SKM-1 (cell line): ENCODE results near the gene LDAH.
A peak's percentile ranks its signal among the peaks of the same experiment; 100 is the strongest.
"Not testable (repeated sequence)": the region's sequence is repeated elsewhere in the genome, so short reads cannot be mapped to it uniquely, and the experiment has no call there.

Experiments
- DNase-seq: peaks from one replicate; lab custom pipeline; 2025; ENCODE audit not compliant: unreplicated experiment; lab: John Stamatoyannopoulos, UW

Gene LDAH

DNA sequence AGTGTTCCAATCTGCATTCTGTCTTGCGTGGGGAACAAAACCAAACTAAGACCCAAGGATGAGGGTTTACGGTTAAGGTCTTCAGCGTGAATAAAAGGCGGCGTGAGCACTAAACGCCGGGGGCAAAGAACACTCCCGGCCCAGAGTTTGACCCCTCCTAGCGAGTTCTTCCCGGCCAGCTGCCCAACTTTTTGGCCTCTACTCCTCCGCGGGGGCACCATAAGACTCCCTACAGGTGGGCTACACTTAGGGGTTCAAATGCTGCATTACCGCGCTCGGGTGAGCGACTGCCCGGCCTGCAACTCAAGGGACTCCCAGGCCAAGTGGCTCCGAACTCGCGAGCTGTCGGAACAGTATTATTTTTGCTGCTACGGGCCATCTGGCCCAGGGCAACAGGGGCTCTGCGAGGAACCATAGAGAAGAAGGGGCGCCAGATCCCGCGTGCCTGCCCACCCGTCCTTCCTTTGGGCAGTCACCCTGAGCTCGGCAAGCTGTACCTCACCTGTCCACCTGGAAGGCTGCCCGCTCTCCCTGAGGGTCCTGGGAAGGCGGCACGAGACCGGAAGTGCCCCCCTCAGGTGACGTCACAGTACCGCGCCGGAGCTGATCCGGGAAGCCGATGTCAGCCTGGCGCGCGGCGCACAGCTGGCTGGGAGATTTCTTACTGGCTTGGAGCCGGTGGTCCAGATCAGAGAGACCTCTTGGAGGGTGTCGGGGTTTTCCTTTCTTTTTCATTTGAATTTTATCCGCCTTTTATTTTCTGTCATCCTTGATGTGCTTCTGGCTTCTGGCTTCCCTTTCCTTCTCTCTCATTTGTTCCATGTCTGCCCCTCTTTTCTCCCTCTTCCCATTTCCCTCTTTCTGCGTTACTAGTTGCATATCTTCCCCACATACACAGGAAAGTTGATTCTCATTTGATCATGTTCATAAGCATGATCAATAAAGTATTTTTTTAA is at the start of gene LDAH:
LDAH (minus strand) TSS at position 567 of the 956 bp plus-strand sequence. CDS start 21,638 bp downstream, outside the sequence.
- DNase-seq, result peak; percentile 27

DNA sequence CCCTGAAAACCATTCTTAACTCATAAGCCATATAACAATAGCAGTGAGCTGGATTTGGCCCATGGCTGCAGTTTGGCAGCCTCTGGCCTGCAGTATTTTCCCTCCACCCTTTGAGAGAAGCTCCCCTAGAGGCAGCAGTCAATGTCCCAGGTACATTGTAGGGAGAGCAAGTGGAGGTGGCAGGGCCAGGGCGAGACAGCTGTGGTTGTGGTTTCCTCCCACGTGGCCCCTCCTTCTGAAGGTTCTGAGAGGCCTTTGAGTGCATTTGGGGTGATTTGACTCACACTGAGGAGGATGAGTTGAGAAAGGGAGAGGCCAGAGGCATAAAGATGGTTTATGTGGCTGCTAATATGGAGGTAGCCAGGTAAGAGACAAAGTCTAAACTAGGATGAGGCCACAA is 45.5 kb upstream of the LDAH start:
- no peak for DNase-seq

DNA sequence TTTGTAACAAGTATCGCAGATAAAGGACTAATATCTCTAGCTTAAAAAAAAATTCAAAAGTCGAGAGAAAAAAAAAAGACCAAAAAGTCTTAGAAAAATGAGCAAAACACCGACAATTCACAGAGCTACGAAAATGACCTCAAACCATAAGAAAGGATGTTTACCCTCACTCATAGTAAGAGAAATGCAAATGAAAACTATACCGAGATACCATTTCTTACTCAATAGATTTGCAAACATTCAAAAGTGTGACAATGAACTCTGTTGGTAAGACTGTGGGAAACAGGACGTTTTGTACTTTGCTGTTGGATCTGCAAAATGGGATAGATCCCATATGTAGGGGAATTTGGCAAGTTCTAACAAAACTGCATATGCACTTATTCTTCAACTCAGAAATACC is 39.9 kb upstream of the LDAH start:
- DNase-seq, result no peak

DNA sequence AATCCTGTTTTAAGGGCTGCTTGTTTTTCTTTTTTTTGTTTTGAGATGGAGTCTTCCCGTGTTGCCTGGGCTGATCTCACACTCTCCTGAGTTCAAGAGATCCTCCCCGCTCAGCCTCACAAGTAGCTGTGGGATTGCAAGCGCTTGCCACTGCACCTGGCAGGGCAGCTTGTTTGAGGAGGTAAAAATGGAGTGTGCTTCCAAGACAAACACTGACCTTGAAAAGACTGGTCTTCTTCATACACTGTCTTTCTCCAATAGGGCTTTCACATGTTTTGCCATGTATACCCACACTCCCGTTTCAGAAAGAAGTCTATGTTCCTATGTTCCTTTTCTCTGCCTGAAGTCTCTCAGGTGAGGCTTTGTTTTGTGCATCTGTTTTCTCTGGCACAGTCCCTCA is 32.6 kb upstream of the LDAH start:
- no peak for DNase-seq

DNA sequence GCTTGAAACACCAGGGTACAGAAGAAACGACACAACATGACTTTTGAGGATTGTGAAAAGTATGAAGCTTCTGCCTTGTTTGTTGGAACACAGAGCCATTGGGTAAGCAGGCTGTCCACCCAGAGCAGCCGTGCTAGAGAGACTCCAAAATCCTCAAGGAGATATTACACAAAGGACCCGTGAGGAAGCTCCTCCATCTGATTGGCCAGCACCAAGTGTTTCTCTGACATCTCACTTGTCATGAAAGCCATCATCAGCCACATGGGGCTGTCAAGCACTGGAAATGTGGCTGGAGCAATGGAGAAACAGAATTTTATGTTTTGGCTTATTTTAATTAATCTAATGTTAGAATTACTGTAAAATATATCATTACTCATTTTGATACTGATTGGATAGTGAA is 29.8 kb upstream of the LDAH start:
- no peak for DNase-seq

- DNase-seq, result no peak
Measured at GRCh38 chr2:20852139-20852538, 29.2 kb upstream of the LDAH start.

- no peak for DNase-seq
Measured at GRCh38 chr2:20844246-20844645, 21.3 kb upstream of the LDAH start.

DNA sequence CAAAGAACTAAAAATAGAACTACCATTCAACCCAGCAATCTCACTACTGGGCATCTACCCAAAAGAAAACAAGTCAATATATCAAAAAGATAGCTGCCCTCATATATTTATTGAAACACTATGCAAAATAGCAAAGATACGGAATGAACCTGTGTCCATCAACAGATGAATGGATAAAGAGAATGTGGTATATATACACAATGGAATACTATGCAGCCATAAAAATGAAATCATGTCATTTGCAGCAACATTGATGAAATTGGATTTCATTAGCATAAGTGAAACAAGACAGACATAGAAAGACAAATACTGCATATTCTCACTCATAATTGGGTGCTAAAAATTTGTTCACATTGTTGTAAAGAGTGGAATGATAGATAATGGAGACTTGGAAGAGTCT is 16.2 kb upstream of the LDAH start:
- no peak for DNase-seq

- no peak for DNase-seq
Measured at GRCh38 chr2:20838016-20838415, 15.1 kb upstream of the LDAH start.

DNA sequence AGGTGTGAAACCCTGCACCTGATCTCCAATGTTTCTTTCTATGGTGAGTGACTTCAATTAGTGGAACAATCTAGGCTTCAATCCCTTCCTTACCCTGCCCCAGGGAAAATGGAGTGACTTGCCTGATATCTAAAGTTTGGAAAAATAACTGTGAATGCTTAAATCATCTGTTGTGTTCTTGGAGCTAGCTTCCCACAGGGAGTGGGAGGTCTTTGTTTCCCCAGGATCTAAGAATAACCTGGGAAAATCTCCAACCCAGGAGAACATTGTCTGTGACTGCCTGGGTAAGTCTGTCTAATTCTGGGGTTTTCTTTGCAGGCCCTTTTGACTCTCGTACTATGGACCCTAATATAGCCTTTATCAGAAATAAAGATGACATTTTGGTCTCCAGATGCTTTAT is 13.6 kb upstream of the LDAH start:
- no peak for DNase-seq

GRCh38 chr2:20834331-20834730 is 11.4 kb upstream of the LDAH start:
- DNase-seq, result no peak

DNA sequence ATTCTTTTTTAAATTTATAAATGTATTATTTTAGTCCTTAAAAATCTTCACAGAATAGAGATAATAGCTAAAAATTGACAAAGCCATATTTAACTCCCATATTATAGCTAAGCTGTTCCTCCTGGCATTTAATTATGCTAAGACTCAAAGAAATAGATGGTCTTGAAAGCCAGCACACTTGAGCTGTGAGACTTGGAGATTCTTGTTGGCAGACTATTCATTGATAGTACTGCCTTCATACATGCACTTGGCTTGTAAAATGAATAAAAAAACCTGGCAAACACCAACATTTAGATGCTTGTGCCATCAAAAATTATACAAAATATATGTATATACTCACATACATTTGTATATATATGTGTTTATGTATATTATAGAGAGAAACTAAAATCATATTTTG is 9.7 kb upstream of the LDAH start:
- no peak for DNase-seq

DNA sequence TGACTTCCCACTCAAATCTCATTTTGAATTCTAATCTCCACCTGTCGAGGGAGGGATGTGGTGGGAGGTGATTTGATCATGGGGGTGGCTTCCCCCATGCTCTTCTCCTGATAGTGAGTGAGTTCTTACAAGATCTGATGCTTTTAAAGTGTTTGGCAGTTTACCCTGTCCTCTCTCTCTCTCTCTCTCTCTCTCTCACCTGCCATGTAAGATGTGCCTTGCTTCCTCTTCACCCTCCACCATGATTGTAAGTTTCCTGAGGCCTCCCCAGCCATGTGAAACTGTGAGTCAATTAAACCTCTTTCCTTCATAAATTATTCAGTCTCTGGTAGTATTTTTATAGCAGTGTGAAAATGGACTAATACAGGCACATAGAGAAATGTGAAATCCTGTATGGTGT is 7.0 kb upstream of the LDAH start:
- no peak for DNase-seq

DNA sequence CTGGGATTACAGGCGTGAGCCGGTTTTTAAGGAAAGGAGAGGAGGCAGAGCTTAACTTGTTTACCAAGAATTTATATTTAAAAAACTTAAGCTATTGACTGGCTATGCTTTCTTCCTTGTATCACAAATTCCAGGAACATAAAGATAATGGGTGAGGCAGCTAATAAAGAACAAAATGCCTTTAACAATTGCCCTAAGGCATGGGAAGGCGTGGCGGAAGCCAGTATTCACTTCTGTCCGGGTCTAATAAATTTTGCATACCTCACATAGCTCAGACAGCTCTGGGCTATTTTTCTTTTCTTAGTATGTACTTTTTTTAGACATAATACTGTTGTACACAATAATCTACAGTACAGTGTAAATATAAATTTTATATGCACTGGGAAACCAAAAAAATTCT is 1.0 kb upstream of the LDAH start:
- no peak for DNase-seq

DNA sequence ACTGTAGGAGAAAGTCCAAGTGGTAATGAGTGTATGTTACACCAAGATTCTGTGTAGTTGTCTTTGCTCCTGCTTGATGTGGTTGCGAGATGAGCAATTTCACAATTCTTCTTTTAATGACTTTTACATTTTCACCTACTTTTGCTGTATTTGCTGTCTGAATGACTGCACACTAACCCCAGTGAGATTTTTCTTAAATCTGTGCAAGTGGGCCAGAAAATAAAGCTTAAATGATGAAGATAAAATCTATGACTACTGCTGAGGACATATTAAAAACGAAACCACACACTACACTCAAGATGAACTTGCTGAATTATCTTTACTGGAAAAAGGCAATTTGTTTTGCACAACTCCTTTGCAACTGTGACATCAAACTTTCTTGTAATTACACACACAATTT is 4.1 kb downstream of the LDAH start:
- DNase-seq, result no peak

DNA sequence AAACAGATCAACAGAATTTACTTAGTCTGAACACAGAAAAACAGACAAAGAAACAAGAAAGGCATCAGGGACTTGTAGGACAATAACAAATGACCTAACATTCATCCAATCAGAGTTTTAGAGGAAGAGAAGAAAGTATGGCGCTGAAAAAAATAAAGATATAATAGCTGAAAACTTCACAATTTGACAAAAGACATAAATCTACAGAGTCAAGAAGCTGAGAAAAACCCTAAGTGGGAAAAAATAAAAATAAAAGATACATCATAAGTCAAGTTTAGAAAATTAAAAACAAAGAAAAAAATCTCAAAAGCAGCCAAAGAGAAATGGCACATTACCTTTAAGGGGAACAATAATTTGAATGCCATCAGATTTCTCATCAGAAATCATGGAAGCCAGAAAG is 7.7 kb downstream of the LDAH start:
- no peak for DNase-seq

DNA sequence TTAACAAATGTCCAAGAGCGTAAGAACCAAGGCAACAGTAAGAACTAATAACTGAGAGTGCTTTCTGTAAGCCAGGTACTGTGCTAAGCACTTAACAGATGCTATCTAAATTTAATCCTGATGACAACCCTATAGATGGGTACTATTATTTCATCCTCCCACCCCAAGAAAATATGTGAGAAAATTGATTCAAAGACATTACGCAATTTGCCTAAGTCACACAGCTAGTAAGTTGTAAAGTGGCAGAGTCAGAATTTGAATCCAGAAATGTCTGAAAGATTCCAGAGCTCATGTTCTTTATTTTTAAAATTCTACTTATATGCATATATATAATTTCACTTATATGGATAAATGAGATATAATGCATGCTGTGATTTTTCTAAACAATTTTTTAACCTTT is 10.1 kb downstream of the LDAH start:
- DNase-seq, result no peak

DNA sequence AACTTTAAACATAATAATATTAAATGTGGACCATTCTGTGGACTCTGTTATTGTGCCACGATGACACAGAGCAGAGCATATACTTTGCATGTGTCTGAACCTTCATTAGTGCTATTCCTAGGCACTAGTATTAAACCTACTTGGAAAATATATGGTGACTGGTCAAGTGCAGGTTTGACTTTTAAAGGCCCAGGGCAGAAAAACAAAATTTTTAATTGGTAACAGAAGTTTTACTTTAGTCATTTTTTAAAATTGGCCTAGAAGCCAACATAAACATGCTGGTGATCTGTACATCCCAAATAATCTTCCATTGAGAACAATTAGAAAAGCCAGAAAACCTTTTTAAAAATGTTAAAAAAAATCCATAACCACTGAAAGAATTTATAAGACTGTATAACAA is 16.6 kb downstream of the LDAH start:
- DNase-seq, result no peak

GRCh38 chr2:20803974-20804373 is 18.9 kb downstream of the LDAH start:
- no peak for DNase-seq

GRCh38 chr2:20803226-20803682 is 19.6 kb downstream of the LDAH start:
- DNase-seq, result no peak

- DNase-seq, result no peak
Measured at GRCh38 chr2:20797096-20797495, 25.8 kb downstream of the LDAH start.

GRCh38 chr2:20796374-20796791 is 26.5 kb downstream of the LDAH start:
- DNase-seq, result no peak

GRCh38 chr2:20793944-20794343 is 29.0 kb downstream of the LDAH start:
- not testable (repeated sequence) for DNase-seq
